ENCODE results near the gene TSR1. TPM values are rescaled to one million over a fixed set of nuclear protein-coding genes. Genes with fewer than 3 reads are reported as not detected.

Gene TSR1
- total and polyA plus RNA-seq, 2 donors (not counting 1 experiment from before 2014, with no cell fraction given) = 10.2 to 31.5 TPM

GRCh38 chr17:2357237-2357636 lies 21.0 kb upstream of the TSR1 start:
- no peaks in the 10 kb centered on the region for H3K4me1 ChIP-seq (ENCODE audit: control insufficient read depth in 2 of 2, insufficient read depth in 2 of 2, low read length in 2 of 2)
- H3K9me3 ChIP-seq (ENCODE audit: control extremely low read depth in 1 of 3, control insufficient read depth in 2 of 3, insufficient read depth in 1 of 3, low read length in 2 of 3) = no peaks in the 10 kb centered on the region
- ATAC-seq (ENCODE audit: low read depth) = no peak
- H3K4me3 ChIP-seq (ENCODE audit: control extremely low read depth in 1 of 5, extremely low read depth in 1 of 5, insufficient read depth in 1 of 5, low read depth in 2 of 5, low read length in 4 of 5) = no peak overlapping the region
- no peak overlapping the region for H3K9ac ChIP-seq (ENCODE audit: low read length)
- CTCF ChIA-PET = interaction anchor here (1.8 kb wide), 1 partner anchor 25 kb away, joined by 5 read pairs; no protein-coding TSS in a partner anchor
- POLR2A ChIA-PET = no interaction called here
- no peak overlapping the region for H2AFZ ChIP-seq (ENCODE audit: insufficient read depth, low read depth, low read length, poor library complexity, severe bottlenecking)
- H3K9me3 Mint-ChIP-seq (ENCODE audit: insufficient read depth) = no peaks in the 10 kb centered on the region
- DNase-seq = no peak
- no peak overlapping the region for H3K4me2 ChIP-seq (replicated peaks; ENCODE audit: low read depth, low read length, poor library complexity, severe bottlenecking)
- H3K27me3 ChIP-seq (replicated peaks in 1 of 4; ENCODE audit: control extremely low read depth in 1 of 4, control insufficient read depth in 3 of 4, insufficient read depth in 4 of 4, low read length in 3 of 4) = no peaks in the 10 kb centered on the region
- TF ChIP-seq CTCF (IDR thresholded peaks at IDR 0.05) = no peak
- no peak for TF ChIP-seq EZH2 (IDR thresholded peaks at IDR 0.05; ENCODE audit: borderline replicate concordance, insufficient read depth, low read depth, low read length, poor library complexity, severe bottlenecking)
- intact Hi-C loops (cut with micrococcal nuclease) = no loop called here
- H3K4me3 Mint-ChIP-seq = no peak overlapping the region
- no peak overlapping the region for H3K27ac ChIP-seq (ENCODE audit: low read length in 2 of 2)
- H4K20me1 ChIP-seq (ENCODE audit: control insufficient read depth, insufficient read depth, low read length, poor library complexity, severe bottlenecking) = peaks cover 6% of the 10 kb centered on the region
- peaks cover 7% of the 10 kb centered on the region for H3K79me2 ChIP-seq (ENCODE audit: control insufficient read depth, insufficient read depth, low read length)
- H3K36me3 ChIP-seq (replicated peaks in 1 of 2; ENCODE audit: control extremely low read depth in 1 of 2, control insufficient read depth in 1 of 2, extremely low read depth in 1 of 2, insufficient read depth in 2 of 2, low read length in 1 of 2) = no peaks in the 10 kb centered on the region
- peaks cover 4% of the 10 kb centered on the region for H3K4me1 Mint-ChIP-seq
- no peak overlapping the region for H3K27ac Mint-ChIP-seq
- no peaks in the 10 kb centered on the region for H3K27me3 Mint-ChIP-seq
- 100% methylated on average over 2 of the region's 4 CpGs for WGBS (ENCODE audit: insufficient coverage)

GRCh38 chr17:2354311-2354710 lies 18.1 kb upstream of the TSR1 start:
- no CpG with 5 or more reads among the region's 8 CpGs for WGBS (ENCODE audit: insufficient coverage)
- Mint-ChIP-seq H3K27me3 (no peaks in the 10 kb centered on the region), H3K27ac (no peak overlapping the region), H3K4me1 (peaks cover 4% of the 10 kb centered on the region), H3K4me3 (no peak overlapping the region), H3K9me3 (ENCODE audit: insufficient read depth) (no peaks in the 10 kb centered on the region)
- DNase-seq (no peak), ATAC-seq (ENCODE audit: low read depth) (no peak)
- intact Hi-C loops (cut with micrococcal nuclease) = loop anchor here (5.0 kb wide), 2 partner anchors 52 to 472 kb away; partner anchors contain the start of genes SMG6 and SRR
- Histone ChIP-seq H3K4me1 (ENCODE audit: control insufficient read depth in 2 of 2, insufficient read depth in 2 of 2, low read length in 2 of 2) (no peaks in the 10 kb centered on the region), H3K4me2 (replicated peaks; ENCODE audit: low read depth, low read length, poor library complexity, severe bottlenecking) (no peak overlapping the region), H3K9ac (ENCODE audit: low read length) (no peak overlapping the region), H2AFZ (ENCODE audit: insufficient read depth, low read depth, low read length, poor library complexity, severe bottlenecking) (no peak overlapping the region), H3K9me3 (ENCODE audit: control extremely low read depth in 1 of 3, control insufficient read depth in 2 of 3, insufficient read depth in 1 of 3, low read length in 2 of 3) (no peaks in the 10 kb centered on the region), H3K27ac (ENCODE audit: low read length in 2 of 2) (no peak overlapping the region), H3K36me3 (replicated peaks in 1 of 2; ENCODE audit: control extremely low read depth in 1 of 2, control insufficient read depth in 1 of 2, extremely low read depth in 1 of 2, insufficient read depth in 2 of 2, low read length in 1 of 2) (no peaks in the 10 kb centered on the region), H3K27me3 (replicated peaks in 1 of 4; ENCODE audit: control extremely low read depth in 1 of 4, control insufficient read depth in 3 of 4, insufficient read depth in 4 of 4, low read length in 3 of 4) (no peaks in the 10 kb centered on the region), H4K20me1 (ENCODE audit: control insufficient read depth, insufficient read depth, low read length, poor library complexity, severe bottlenecking) (peaks cover 6% of the 10 kb centered on the region), H3K79me2 (ENCODE audit: control insufficient read depth, insufficient read depth, low read length) (peaks cover 7% of the 10 kb centered on the region), H3K4me3 (ENCODE audit: control extremely low read depth in 1 of 5, extremely low read depth in 1 of 5, insufficient read depth in 1 of 5, low read depth in 2 of 5, low read length in 4 of 5) (no peak overlapping the region)
- POLR2A ChIA-PET = no interaction called here
- CTCF ChIA-PET = interaction anchor here (0.7 to 2.4 kb wide), 9 partner anchors 25 to 1950 kb away, joined by 3 to 8 read pairs (median 4); partner anchors contain the start of genes SMG6 and SRR
- TF ChIP-seq CTCF (IDR thresholded peaks at IDR 0.05) (no peak), EZH2 (IDR thresholded peaks at IDR 0.05; ENCODE audit: borderline replicate concordance, insufficient read depth, low read depth, low read length, poor library complexity, severe bottlenecking) (no peak)

Measured in B cell (primary cell).